Left lobe of liver (tissue), 2 donors: ENCODE data around the gene DHRS9. TPM values are rescaled to one million over a fixed set of nuclear protein-coding genes. Genes with fewer than 3 reads are reported as not detected.
"Not testable (repeated sequence)": the region's sequence is repeated elsewhere in the genome, so short reads cannot be mapped to it uniquely, and the experiment has no call there.

Source experiments
- ATAC-seq: fragments of 200-7000 bp; cut with Tn5 transposase; one replicate; pipeline ENCODE4 v1.9.1; 2020; ENCODE audit warnings: mild to moderate bottlenecking, moderate library complexity
- DNase-seq: peaks from one replicate; pipeline ENCODE4 v3.0.0-alpha.2; 2020; ENCODE audit warnings: low spot score
- total RNA-seq: library from RNA; stranded (reverse); gene quantifications from one replicate; pipeline ENCODE4 v1.2.1, GENCODE V29; 2021
- donor health status: DM: no; HTN: no; CAD: no; lungs with moderate emphysema.
- donor health status: DM: no; HTN: yes; CAD: no.

The DHRS9 gene
- 0.30 TPM for total RNA-seq

GRCh38 chr2:169069341-169069740 is at the start of gene DHRS9:
TSS of gene DHRS9 (plus strand) at chr2:169069563. CDS start at chr2:169081582, 12,019 bp downstream.
- ATAC-seq (no peak), DNase-seq (no peak)

- DNase-seq (no peak), ATAC-seq (no peak)
Observed at GRCh38 chr2:169023161-169023560, 46.2 kb upstream of the DHRS9 start.

GRCh38 chr2:169026056-169026455 is 43.3 kb upstream of the DHRS9 start:
- peak; percentile 54 for ATAC-seq

GRCh38 chr2:169027234-169027633 is 42.1 kb upstream of the DHRS9 start:
- ATAC-seq = no peak
- DNase-seq = no peak

More at GRCh38 chr2:169026056-169026455, 43.3 kb upstream of the DHRS9 start:
- no peak for DNase-seq

- DNase-seq (no peak), ATAC-seq (peak; percentile 50)
Observed at GRCh38 chr2:169029341-169029740, 40.0 kb upstream of the DHRS9 start.

GRCh38 chr2:169031202-169031601 is 38.2 kb upstream of the DHRS9 start, which contains the start of gene ABCB11:
TSS of gene ABCB11 (minus strand) at chr2:169031324. CDS start at chr2:169018125, 13,199 bp downstream.
- ATAC-seq = peak; percentile 84
- peak; percentile 72 for DNase-seq

- DNase-seq (no peak), ATAC-seq (no peak)
Observed at GRCh38 chr2:169034256-169034655, 35.1 kb upstream of the DHRS9 start.

- no peak for DNase-seq
- ATAC-seq = no peak
Observed at GRCh38 chr2:169034984-169035544, 34.3 kb upstream of the DHRS9 start.

- ATAC-seq (no peak), DNase-seq (no peak)
Observed at GRCh38 chr2:169035887-169036286, 33.5 kb upstream of the DHRS9 start.

- ATAC-seq (no peak), DNase-seq (no peak)
Observed at GRCh38 chr2:169036736-169037440, 32.5 kb upstream of the DHRS9 start.

- DNase-seq = no peak
- peak; percentile 42 for ATAC-seq
Observed at GRCh38 chr2:169038338-169038757, 31.0 kb upstream of the DHRS9 start.

- DNase-seq = no peak
- no peak for ATAC-seq
Observed at GRCh38 chr2:169039702-169040101, 29.7 kb upstream of the DHRS9 start.

GRCh38 chr2:169041594-169041993 is 27.8 kb upstream of the DHRS9 start:
- DNase-seq (no peak), ATAC-seq (no peak)

GRCh38 chr2:169042856-169043255 is 26.5 kb upstream of the DHRS9 start:
- no peak for ATAC-seq
- no peak for DNase-seq

GRCh38 chr2:169046440-169047151 is 22.8 kb upstream of the DHRS9 start:
- DNase-seq = no peak
- ATAC-seq = no peak

GRCh38 chr2:169047256-169048250 is 21.8 kb upstream of the DHRS9 start:
- peak; percentile 23 for ATAC-seq

GRCh38 chr2:169049142-169049541 is 20.2 kb upstream of the DHRS9 start:
- DNase-seq = no peak
- ATAC-seq = no peak

More at GRCh38 chr2:169047256-169048250, 21.8 kb upstream of the DHRS9 start:
- DNase-seq = no peak

GRCh38 chr2:169050476-169051240 is 18.7 kb upstream of the DHRS9 start:
- ATAC-seq (no peak), DNase-seq (no peak)

- not testable (repeated sequence) for ATAC-seq, DNase-seq
Observed at GRCh38 chr2:169054575-169054974, 14.8 kb upstream of the DHRS9 start.

GRCh38 chr2:169064199-169064598 is 5.2 kb upstream of the DHRS9 start:
- DNase-seq, ATAC-seq: not testable (repeated sequence)
